GOT3 (cell line): ENCODE data around the gene TAPBP.
"Not testable (repeated sequence)": the region's sequence is repeated elsewhere in the genome, so short reads cannot be mapped to it uniquely, and the experiment has no call there.

Experiments
- DNase-seq: peaks from one replicate; lab custom pipeline; 2025; ENCODE audit warnings: mixed read lengths; lab: John Stamatoyannopoulos, UW

TAPBP gene

GRCh38 chr6:33296797-33297405, 17.0 kb downstream of the TAPBP start:
- no peak for DNase-seq

GRCh38 chr6:33295621-33296369, 18.1 kb downstream of the TAPBP start:
- no peak for DNase-seq

GRCh38 chr6:33294086-33294823, 19.6 kb downstream of the TAPBP start:
- no peak for DNase-seq

DNA sequence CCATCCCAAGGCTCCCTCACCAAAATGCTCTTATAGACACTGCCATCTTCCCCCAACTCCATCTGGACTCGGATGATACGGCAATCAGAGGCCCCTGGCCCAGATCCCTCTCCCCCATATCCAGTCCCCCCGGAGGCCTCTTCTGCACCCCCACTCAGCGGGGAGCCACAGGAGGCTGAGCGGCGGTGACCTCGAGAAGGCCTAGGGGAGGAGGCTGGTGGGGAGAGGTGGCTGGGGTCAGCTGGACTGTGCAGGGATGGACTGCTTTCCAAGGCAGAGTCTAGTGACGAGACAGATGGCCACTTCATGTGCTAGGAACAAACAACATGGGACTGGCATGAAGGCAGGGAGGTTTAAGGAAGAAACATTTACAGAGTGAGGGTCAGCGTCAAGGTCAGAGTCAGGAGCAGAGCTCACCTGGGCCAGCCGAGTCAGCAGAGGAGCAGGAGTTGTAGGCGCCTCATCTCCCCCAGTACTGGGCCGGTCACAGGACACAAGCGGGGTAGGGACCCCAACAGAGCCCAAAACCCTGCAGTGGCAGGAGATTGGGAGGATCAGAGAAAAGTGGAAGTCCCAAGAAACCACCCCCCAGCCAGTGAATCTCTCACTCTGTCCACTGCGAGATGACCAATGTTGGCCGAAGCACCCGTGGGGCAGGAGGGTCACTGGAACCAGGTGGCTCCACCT, 20.7 kb downstream of the TAPBP start:
- DNase-seq = no peak

GRCh38 chr6:33290459-33290858, 23.4 kb downstream of the TAPBP start:
- no peak for DNase-seq

- no peak for DNase-seq
Observed at GRCh38 chr6:33289784-33290315, 24.0 kb downstream of the TAPBP start.

GRCh38 chr6:33288921-33289783, 24.7 kb downstream of the TAPBP start, which contains the start of the genes PFDN6 and WDR46:
PFDN6 (plus strand) TSS chr6:33289601; CDS start chr6:33289857, 256 bp downstream.
WDR46 (minus strand) TSS chr6:33289239; CDS start chr6:33289170, 69 bp downstream.
- peak; percentile 46 for DNase-seq

GRCh38 chr6:33288141-33288920, 25.5 kb downstream of the TAPBP start:
- DNase-seq = no peak

DNA sequence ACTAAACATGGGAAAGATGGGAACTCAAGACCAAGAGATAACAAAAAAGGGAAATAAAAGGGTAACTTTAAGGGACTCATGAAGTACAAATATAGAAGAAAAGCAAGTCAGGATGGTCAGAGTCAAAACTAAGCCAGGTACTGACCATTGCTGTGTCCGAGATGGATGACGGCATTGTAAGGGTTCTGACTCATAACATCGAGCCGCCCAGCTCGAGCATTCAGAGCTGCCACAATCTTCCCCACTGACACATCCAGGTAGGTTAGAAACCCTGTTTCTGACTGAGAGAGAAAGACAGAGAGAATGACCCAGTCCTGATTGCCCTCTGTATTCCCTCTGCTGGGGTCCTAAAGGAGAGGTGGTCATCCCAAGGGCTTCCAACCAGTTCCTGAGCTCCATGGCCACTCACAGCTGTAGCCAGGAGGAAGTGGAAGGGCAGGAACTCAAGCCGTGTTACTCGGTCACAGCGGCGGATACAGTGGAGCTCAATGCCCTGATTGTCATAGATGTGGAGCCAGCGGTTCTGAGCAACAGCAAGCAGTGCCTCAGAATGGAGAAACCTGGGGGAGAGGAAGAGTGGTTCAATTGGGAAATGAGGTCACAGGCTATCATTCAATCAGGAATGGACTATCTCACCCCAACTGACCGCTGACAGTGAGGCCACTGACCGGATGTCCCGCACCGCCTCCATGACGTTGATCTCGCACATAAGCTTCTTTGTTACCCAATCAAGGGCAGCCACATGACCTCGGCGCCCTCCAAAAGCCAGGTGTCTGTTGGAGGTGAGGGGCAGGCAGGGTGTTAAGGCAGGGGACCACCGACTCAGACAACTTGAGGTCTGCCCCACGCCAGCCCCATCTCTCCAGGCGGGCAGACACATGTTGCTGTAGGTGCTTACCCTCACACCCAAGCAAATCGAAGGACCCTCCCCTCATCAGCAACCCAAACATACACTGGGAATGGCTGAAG, 26.6 kb downstream of the TAPBP start:
- DNase-seq = no peak

DNA sequence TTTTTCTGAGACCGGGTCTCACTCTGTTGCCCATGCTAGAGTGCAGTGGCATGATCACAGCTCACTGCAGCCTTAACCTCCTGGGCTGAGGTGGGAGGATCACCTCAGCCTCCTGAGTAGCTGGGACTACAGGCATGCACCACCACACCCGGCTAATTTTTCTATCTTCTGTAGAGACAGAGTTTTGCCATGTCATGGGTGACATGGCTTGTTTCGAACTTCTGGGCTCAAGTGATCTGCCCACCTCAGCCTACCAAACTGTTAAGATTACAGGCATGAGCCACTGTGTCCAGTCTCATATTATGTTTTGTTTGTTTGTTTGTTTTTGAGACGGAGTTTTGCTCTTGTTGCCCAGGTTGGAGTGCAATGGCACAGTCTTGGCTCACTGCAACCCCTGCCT, 28.7 kb downstream of the TAPBP start:
- not testable (repeated sequence) for DNase-seq

GRCh38 chr6:33280539-33280938, 33.3 kb downstream of the TAPBP start:
- no peak for DNase-seq

- DNase-seq = no peak
Observed at GRCh38 chr6:33279971-33280511, 33.8 kb downstream of the TAPBP start.

GRCh38 chr6:33279257-33279695, 34.6 kb downstream of the TAPBP start:
- DNase-seq = no peak

- DNase-seq = no peak
Observed at GRCh38 chr6:33278810-33279209, 35.1 kb downstream of the TAPBP start.

GRCh38 chr6:33278392-33278741, 35.5 kb downstream of the TAPBP start:
- no peak for DNase-seq

GRCh38 chr6:33277663-33278391, 36.1 kb downstream of the TAPBP start:
- no peak for DNase-seq

DNA sequence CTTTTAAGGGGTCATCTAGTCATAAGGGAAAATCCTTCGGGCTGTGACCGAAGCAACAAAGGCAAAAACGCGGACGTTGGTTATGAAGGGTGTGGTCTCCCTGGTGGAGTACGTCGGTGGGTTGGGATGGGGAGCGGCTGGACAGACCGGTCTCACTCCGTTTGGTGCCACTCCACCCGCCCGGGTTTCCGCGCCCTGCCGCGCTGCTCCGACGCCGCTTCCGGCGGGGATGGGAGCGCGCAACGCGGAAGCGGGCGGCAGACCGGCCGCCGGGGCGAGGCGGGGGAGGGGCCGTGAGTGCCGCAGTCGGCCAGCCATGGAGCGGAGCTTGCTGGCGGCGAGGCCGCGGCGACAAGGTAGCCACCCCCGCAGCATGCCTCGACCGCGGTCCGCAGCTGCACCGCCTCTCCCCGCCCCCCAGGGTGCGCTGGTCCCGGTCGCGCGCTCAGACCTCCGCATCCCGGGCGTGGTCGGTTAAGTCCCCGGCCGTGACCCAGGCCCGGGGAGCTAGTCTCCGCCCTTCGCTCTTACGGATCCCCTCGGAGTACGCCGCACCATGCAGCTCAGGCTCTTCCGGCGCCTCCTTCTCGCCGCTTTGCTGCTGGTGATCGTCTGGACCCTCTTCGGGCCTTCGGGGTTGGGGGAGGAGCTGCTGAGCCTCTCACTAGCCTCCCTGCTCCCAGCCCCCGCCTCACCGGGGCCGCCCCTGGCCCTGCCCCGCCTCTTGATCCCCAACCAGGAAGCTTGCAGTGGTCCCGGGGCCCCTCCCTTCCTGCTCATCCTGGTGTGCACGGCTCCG, 36.8 kb downstream of the TAPBP start, which contains the start of gene B3GALT4:
Gene B3GALT4, plus strand, starts transcription at position 260 of the 799 bp plus-strand sequence. Its CDS starts 297 bp downstream, at position 557.
- peak; percentile 26 for DNase-seq
